Stimulated activated CD8-positive, alpha-beta memory T cell treated with anti-CD3 and anti-CD28 coated beads, Interleukin-4, amount 100 ng/mL, for 1 hour (primary cell): Measurements from ENCODE around the gene NDST3.

Source experiments
- DNase-seq, 2 donors: peaks; one replicate each; pipeline ENCODE4 v3.0.0-alpha.2; 2020; ENCODE audit warnings: low read depth in 2 of 2, low spot score in 1 of 2

Gene NDST3

DNA sequence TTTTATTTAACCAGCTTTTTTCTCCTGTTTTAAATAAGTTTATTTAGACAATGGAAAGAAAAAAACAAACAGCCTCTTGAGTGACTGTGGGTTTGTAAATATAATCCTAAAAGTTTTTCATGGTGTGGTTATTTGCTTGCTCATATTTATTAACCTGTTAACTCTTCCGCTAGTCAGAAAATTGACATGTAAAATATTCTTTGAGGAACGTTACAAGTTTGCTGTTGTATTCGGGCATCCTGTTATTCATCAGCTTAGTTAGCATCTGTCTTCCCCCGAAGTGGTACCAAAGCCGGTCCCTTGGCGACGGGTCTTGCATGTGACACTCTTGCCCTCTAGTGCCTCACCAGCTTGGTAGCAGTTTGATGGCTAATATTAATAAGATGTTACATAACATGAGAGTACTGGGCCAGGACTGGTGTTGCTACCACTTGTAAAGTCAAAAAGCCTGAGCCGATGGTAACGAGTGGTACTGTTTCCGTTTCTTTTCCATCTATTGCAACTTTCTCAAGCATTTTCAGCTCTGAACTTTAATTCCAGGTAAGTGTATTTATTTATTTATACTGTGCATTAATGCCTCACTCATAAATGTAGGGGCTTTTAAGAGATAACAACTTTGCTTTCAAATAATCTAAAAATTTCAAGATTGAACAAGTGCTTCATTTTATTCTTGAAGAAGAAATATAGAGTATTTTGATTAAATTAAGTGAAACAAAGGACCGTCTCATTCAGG, at the start of gene NDST3:
NDST3 (plus strand) TSS at position 434 of the 733 bp plus-strand sequence. CDS start 19,425 bp downstream, outside the sequence.
- DNase-seq = no peak

DNA sequence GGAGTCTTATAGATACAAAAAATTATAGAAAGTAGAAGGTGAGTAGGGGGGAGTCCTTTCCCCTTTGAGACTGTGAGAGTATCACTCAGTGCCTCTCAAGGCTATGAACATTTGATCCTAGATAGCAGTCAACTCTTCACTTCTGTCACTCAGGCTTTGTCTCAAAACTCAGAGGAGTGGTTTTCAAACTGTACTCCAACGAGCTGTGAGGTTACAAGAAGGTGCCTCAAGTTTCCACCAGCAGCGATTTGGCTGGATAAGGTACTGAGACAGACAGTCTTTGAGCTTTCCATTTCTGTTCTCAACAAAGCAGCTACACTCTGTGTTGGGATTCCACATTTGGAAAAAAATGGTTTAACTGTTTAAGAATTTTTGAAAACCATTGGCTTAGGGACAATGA, 48.0 kb upstream of the NDST3 start:
- no peak for DNase-seq

DNA sequence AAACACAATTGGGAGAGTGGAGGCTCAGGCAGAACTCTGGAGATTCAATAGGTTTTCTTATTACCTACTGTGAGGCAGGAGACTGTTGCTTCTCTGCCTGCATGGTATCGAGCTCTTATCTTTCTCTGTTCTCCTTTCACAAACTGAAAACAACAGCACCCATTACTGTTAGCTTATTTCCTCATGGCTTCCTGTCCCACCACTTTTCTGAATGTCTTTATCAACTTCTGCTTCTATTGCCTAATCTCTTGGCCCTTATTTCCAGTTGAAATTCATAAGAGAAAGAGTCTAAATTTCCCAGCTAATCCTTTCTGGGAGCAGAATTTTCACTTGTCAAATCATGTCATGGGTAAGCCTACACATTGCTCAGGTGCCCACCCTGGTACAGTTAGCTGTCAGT, 46.8 kb upstream of the NDST3 start:
- DNase-seq = no peak

DNA sequence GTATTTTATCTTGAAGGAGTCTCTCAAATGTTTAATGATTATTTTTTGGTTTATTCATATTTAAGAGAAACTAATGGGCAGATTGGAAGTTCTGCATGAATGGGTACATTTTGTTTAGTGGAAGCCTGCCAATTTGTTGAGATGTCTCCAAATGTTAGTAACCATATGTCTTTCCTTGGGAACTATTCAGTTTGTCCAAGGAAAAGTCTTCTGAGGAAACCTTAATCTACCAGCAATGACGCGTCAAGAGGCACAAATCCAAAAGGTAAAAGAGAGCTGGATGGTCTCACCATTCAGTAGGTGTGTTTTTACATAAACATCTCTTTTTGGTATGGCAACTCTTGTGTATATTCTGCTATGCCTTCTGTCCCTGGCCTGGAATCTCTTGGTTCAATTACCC, 37.4 kb upstream of the NDST3 start:
- DNase-seq = no peak

DNA sequence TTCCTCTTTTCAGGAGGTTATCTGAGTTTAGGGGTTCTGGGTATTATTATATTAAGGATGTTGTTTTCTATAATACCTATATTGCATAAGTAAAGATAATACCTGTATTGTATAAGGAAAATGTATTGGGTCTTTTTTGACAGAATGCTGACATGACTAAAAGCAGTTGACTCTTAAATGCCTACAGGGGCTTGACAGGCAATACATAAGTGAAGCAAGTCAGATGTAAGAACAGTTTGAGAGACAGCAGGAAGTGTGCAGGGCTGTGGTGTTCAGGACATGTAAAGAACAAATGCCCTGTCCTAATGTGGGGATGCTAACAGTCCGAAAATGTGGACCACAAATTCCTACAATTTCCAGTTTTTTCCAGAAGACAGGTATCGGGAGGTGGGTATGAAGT, 30.2 kb upstream of the NDST3 start:
- DNase-seq = no peak

DNA sequence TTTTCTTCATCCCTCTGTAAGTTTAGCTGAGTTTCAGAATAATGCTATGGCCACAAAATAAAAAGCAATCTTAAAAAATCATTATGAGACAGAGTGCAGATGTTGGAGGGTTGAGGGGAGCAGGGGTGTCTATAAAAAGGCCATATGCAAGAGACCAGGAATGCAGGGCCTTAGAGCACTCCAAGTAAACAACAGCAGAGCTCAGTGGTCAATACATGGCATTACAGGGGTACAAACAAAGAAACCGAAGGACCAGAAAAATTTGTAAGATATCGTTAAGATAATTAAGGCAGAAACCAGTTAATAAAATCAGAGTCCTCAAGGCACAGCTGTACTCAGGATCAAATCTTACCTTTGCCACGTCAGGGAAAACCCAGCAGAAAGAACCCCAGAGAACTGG, 28.4 kb upstream of the NDST3 start:
- no peak for DNase-seq

DNA sequence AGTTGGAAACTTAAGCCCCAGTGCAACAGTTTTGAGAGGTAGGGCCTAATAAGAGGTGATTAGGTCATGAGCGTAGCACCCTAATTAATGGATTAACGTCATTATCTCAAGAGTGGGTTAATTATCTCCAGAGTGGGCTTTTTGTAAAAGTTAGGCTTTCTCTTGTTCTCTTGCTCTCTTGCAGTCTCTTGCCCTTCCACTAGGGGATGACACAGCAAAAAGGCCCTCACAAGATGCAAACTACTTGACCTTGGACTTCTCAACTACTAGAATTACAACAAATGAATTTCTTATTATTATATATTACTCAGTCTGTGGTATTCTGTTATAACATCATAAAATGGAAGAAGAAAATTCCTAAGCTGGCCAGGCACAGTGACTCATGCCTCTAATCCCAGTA, 22.1 kb upstream of the NDST3 start:
- no peak for DNase-seq

DNA sequence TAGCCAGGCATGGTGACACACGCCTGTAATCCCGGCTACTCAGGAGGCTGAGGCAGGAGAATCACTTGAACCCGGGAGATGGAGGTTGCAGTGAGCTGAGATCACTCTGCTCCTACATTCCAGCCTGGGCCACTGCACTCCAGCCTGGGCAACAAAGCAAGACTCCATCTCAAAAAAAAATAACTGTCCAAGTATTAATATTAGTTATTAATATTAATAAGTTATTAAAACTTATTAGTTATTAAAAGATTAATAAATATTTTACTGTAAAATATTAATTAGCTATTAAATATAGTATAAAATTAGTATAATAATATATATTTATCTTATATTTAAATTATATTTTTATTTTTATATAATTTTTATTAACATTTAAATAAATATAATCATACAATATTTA, 19.5 kb upstream of the NDST3 start:
- no peak for DNase-seq

DNA sequence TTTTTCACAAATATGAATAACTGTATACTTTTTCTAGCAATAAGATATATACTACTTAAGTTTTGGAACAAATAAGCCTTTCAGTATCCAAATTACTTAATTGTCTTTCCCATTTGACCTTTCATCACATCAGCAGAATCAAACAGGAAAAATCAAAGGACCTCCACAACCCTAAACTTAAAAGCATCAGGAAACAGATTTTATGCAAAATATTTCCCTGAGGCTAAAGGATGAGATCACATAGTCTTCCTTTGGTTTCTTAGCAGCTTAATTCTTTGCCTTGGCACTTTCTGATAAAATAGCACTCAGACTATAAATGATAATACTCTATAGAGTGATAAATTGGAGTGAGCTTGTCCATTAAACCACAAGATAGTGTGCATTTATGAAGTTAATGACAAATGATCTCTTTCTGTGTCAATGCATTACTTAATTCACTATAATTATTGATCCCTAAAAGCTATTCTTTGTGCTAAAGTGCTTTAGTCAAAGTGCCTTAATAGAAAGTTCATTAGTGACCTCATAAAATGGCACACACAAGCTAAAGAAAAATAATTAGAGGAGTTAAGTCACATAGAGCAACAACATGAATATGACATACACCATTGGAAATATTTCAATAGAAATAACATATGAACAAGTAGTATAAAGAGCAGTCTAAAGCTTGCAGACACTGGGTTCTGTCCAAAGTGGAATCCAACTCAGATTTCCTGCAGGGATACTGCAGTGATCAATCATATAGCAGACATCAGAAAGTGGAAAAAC, 15.7 kb upstream of the NDST3 start:
- no peak for DNase-seq

DNA sequence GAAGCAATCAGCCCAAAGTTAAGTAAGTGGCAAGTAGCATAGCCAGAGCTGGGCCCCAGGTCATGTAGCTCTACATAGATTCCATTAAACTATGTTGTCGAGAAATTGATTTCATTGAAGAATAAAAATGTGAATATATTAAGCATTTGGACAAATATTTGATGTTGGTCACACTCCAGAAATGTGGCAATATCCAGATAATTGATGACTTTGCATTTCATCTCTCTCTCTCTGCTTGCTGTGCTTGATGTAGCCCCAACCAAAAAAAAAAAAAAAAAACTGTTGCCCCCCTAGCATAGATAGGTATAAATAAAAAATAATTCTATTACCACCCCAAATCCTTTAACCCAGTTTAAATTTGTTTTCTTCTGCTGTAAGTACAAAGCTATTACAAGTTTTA, 7.5 kb upstream of the NDST3 start:
- no peak for DNase-seq

DNA sequence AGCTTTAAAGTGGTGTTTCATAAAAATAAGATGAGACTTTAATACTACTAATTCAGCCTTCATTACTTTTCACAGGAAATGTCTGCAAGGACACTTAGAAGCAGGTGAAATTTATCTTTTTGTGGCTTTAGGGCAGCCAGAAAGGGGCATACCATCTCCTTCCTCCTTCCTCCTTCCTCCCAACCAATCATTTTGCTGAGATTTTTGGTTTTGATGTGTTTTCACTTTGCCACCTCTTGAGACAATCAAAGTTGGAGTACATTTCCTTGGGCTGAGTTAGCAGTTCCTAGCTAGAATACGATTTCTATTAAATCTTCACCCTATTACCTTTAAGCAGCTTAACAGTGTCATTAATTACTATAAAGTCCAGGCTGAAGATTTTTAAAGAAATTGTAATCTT, 5.1 kb upstream of the NDST3 start:
- no peak for DNase-seq

DNA sequence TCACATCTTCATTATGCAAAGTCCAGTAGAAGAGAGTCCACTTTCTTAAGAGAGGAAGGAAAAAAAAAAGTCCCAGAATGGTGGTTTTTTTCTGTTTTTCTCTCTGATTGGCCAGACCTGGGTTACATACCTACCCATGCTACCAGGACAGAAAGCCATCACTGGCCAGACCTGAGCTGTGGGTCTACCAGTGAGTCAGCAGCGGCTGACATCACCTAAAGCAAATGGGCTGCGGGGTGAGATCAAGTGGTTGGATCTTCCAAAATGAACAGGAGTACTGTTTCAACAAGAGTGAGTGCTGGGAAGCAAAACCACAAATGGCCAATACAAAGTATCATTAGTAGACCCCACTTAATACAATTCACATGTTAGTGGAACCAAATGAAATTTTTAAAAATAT, 1.6 kb upstream of the NDST3 start:
- no peak for DNase-seq

DNA sequence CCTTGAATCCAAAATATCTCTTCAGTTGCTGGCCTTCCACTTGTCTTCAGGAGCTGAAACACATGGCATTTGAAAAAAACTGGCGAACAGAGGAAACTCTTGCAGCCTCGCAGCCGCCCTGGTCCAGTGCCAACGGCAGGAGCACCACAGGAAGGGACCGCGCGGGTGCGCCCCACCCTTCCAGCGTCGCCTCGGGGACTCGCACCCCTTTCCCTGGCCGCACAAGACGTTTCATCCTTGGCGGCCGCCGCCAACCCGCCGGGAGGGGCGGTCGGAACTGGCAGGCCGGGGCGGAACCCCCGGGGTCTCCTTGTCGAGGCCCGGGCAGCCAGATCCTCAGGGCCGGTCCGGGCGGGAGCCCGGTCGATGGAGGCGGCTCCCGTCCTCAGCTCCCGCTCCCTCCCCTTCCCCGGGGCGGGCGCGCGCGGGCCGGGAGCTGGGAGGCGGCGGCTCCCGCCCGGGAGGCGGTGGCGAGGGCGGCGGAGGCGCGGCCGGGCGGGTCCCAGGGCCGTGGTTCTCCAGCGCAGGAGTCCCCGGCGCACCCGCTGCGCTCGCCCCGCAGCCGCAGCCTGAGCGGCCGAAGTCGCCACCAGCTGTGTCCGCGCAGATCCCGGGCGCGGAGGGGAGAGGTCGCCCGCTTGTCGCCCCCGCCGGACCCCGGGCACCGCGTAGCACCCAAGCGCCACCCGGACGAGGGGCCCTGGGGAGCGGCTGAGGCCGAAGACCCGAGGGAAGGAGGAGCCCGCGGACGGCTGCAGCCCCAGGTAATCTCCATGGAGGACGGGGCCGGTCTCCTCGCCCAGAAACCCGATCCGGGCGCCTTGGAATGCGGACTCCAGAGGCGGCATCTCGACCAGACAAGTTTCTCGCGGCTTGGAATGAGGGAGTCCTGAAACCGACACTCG, 886 bp upstream of the NDST3 start:
- DNase-seq = no peak

DNA sequence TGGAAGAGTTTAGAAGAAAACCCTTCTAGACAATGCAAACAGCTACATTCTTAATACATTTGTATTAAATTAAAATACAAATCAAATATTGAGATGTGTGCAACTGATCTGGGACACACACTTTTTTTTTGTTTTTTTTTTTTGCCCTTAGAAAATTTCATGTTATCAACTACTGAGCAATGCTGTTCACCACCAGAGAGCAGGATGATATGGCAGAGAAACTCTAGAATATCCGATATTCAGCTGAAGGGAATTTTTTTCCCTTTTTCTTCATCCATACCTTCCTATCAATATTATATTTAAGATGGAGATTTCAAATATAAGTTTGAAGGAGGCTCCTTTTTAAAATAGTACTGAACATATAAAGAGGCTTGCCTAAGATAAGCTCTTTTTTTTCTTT, 1.0 kb downstream of the NDST3 start:
- no peak for DNase-seq

DNA sequence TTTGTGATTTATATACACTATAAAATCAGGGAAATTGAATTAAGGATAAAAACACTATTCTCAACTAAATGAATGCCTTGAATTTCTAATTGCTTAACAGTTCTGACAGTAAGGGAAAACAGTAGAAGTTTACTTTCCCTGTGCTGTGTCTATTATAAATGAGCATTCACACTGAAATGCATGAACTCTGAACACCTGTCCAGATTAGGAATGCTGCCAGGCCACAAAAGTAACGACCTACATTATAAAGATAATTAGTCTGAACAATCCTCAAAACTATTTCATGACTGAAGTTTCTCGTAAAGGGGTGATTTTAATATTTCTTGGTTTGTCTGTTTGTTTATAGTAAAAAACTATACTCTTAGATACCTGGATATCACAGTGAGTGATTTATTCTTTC, 2.0 kb downstream of the NDST3 start:
- DNase-seq = no peak

DNA sequence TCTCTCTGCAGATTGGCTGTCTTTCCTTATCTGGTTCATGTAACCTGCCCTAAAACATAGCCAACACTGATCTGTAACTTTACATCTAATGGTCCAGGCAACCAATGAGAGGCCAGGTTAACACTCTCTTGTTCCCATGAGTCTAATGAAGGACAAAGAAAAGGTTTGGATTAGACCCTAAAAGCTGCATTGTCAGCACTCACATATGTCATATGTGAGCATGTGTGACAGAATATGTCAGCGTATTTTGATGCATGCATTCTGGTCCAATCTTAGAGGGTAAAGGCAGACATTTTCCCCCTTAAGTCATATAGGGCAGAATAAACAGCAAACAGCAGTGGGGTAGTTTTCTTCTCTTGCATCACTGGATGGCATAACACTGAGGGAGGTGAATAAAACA, 3.7 kb downstream of the NDST3 start:
- DNase-seq = no peak

DNA sequence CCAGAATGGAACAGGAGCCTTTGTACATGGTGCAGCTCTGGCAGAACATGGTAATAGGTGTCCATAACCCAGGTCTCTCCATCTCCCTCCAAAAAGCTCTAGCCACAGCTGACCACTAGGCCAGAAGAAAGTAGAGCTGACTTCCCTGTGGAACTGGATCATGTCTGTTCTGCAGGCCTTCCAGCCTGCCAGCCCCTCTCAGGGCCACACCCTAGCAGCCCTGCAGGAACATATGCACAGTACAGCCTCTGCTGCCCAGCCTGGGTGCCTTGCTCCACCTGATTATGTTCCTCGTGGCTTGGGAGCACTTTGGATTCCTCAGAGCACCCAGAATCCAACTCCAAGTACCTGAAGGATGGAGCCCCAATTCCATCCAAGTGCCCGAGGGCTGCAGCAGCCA, 12.0 kb downstream of the NDST3 start:
- no peak for DNase-seq

DNA sequence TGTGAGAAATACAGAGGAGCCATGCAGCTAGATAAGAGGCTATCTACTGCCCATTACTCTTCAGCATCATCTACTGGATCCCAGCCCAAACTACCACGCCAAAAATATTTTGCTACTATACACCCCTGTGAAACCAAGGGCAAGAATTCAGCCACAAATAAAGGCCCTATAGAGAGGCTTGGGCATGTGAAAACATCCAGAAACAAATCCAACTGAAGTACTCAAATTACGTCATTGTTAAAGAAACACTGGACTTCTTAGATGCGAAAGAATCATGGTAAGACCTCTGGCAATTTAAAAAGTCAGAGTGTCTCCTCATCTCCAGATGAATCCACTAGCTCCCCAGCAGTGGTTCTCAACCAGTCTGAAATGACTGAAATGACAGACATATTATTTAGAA, 12.8 kb downstream of the NDST3 start:
- DNase-seq = no peak

DNA sequence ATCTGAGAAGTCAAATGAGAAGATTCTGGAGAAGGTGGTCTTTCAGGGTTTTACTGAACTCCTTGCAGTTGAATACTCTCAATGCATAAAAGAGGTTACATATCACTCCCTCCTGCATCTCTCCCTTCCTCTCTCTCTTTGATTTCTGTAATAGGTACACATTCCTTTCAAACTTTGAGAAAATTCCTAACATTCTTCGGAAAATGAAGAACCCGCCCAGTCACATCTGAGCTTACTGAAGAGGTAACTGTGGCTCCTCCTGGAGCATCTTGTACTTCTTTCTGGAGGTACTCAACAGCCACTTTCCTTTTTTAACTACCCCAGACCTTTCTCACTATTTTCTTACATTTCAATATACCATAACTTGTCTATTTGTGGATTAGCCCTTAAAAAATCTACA, 24.7 kb downstream of the NDST3 start:
- DNase-seq = no peak

DNA sequence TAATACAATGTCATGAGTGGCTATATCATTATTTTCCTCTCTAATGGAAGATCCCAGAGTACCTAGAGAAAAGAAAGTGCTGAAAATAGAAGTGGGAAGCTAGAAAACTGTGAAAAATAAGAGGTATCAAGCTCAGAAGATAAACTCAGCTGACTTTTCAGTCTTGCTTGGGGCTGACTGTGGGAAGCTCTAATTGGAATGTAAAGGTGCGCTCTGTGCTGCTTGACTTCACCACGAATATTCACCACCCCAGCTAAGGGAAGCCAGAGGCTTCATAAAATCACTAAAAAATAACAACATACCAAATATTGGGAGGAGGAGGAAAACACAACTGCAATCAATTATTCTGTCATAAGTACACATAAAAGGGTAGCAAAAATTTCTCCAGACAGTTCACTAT, 25.1 kb downstream of the NDST3 start:
- no peak for DNase-seq

DNA sequence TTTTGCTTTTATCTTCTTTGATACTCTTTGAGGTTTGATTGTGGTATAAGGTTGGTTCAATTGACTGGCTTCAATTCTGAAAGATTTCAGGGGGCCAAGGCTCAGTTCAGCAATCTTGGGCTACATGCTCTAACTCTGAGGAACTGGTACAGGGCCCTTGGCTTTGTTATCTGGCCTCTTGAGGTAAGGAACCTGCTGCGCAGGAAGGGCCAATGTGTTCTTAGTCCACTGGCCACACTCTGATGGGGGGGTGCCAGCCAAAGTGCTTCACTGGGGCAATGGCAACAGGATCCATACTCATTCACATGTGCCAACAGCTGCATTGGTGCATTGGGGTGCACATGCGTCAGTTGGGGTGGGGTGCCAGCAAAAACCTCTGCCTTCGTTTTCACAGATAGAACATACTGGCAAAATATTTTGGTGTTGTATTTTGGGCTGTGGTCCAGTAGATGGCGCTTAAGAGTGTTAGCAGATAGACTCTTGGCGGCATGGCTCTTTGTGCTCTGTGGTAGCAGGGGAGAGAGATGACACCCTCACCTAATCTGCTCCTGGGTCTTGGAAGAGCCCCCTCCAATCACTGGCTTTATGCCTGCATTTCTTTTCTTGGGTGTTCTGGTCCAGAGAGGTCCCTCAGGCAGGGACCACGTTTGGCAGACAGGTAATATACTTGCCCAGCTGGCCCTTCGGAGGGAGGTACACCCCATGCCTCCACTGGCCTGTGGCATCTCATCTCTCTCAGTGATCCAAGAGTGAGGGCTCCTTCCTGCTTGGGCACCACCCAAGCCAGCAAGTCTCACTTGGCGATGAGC, 42.9 kb downstream of the NDST3 start:
- no peak for DNase-seq
